WI38 (cell line): ENCODE measurements around the gene PTGR1.
"Not testable (repeated sequence)": the region's sequence is repeated elsewhere in the genome, so short reads cannot be mapped to it uniquely, and the experiment has no call there.

Source experiments
- H3K4me3 ChIP-seq: 2 replicates; pipeline ENCODE4 v1.5.1; 2011; ENCODE audit warnings: low read depth, mild to moderate bottlenecking, control low read depth, low read length
- TF ChIP-seq, protein P1 (sequence below): IDR thresholded peaks from 2 replicates; pipeline ENCODE4 v1.5.1; 2012; ENCODE audit warnings: low read depth, mild to moderate bottlenecking, control low read depth, low read length

Gene PTGR1

DNA sequence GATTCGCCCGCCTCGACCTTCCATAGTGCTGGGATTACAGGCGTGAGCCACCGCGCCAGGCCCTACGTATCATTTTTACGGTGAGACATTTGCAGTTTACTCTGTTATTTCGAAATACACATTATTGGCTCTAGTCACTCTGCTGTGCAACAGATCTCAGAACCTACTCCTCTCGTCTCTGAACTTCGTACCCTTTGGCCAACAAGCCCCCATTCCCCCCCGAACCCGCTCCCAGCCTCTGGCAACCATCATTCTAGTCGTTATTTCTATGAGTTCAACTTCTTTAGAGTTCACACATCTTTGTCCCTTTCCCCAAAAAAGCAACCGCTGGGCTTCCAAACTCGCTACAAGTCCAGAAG, 735 bp downstream of the PTGR1 start:
- peak overlapping the region; percentile 80 for H3K4me3 ChIP-seq
- TF ChIP-seq, protein P1, sequence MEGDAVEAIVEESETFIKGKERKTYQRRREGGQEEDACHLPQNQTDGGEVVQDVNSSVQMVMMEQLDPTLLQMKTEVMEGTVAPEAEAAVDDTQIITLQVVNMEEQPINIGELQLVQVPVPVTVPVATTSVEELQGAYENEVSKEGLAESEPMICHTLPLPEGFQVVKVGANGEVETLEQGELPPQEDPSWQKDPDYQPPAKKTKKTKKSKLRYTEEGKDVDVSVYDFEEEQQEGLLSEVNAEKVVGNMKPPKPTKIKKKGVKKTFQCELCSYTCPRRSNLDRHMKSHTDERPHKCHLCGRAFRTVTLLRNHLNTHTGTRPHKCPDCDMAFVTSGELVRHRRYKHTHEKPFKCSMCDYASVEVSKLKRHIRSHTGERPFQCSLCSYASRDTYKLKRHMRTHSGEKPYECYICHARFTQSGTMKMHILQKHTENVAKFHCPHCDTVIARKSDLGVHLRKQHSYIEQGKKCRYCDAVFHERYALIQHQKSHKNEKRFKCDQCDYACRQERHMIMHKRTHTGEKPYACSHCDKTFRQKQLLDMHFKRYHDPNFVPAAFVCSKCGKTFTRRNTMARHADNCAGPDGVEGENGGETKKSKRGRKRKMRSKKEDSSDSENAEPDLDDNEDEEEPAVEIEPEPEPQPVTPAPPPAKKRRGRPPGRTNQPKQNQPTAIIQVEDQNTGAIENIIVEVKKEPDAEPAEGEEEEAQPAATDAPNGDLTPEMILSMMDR = no peak

DNA sequence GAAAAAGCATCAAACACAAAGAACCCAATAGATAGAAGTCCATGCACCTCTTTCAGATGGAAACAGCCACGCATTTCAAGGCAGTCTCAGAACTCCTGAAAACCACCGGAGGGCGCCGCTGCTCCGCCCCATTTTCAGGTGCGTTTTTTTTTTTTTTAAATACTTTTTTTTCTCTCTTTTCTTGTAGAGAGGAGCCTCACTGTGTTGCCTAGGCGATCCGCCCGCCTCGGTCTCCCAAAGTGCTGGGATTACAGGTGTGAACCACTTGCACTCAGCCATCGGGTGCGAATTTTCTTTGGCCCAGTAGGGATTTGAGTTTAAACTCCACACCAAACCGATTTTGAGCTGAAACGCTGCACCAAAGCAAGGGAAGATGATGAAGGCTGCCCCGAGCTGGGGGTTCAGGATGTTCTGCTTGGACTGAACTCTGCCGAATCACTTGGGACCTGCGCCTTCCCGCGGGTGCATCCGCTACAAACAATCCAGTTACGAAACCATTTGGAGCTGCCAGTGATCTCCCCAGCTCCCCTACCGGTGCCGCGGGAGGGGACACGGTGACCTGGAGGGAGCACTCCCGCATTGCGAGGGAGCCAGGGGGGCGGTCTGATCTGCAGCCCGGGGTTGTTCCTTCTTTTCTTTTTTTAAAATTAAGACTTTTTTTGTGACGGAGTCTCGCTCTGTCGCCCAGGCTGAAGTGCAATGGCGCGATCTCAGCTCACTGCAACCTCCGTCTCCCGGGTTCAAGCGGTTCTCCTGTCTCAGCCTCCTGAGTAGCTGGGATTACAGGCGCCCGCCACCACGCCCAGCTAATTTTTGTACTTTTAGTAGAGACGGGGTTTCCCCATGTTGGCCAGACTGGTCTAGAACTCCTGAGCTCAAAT, 1.4 kb downstream of the PTGR1 start:
- TF ChIP-seq, protein P1 = peak; percentile 52
- peak overlapping the region; percentile 80 for H3K4me3 ChIP-seq

DNA sequence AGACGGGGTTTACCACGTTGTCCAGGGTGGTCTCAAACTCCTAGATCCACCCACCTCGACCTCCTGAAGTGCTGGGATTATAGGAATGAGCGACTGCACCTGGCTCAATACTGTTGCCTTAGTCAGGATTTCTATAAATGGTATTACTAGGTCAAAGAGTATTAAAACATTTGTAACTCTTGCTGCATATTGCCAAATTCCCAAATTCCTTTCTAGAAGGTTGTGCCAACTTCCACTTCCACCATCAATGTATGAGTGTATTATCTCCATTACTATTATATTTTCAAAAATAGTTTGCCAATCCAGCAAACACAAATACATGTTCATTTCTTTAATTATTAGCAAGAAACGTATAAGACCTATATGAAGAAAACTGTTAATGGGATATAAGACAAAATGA, 10.6 kb downstream of the PTGR1 start:
- H3K4me3 ChIP-seq = no peak overlapping the region
- TF ChIP-seq, protein P1 = no peak

DNA sequence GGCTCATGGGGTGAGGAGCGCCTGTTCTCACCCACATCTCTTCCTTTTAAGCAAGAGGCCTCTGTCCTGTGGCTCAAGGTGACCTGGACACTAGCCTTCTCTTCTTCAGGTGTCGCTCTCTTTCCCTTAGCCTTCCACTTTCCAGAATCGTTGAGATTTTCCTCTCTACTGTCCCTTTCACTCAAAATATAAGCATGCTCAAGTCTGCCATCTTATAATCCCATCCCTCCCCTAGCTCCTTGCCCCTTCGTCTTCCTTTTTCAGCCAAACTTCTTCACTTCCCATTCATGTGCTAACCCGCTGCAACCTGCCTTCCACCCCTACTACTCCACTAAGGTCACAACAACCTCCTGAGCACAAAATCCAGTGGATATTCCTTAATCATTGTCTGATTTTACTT, 13.1 kb downstream of the PTGR1 start:
- no peak overlapping the region for H3K4me3 ChIP-seq
- TF ChIP-seq, protein P1 = no peak

DNA sequence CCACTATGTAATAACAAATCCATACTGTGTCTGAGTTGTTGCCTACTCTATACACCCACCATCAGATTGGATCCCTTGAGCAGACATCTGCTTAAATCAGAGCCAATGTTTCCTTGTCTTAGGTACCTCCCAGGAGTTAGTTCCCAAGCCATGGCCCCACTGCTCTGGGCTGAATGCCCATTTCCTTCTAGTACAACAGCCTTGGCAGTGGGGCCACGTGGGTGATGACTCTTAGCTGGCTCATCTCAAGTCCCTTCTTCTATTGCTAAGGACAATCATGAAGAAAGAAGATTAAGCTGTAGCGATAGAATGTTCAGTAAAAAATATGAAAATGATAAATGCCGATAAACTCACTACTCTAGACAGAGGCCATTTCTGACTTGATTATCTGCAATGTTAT, 16.6 kb downstream of the PTGR1 start:
- H3K4me3 ChIP-seq = no peak overlapping the region
- TF ChIP-seq, protein P1 = no peak

DNA sequence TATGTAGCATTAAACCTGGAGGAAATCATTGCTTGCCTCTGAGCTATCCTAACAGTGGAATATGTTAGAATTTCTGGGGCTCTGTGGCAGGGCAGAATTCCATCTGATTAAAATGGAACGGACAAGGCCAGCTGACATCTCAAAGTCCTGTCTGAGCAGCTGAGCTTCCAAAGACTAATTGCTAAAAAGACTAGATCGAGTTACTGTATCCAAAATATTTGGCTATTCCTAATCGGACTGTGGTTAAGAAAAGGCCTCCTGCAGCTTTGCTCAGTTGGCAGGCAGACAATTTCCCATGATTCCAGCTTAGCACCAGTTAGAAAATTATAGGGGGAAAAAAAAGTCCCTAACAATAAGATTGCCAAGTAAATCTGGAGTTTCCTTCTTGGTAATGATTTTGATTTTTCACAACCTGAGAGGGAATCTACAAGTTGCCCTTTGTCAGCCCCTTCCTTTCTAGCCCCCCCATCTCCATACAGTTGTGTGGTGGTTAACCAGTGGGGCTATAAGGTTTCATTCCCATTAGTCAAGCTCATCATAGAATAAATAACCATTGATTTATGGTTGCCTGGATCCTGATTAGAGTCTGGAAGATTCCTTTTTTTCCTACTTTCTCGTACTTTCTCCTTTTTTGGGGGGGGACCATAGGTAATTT, 26.4 kb downstream of the PTGR1 start:
- no peak overlapping the region for H3K4me3 ChIP-seq
- TF ChIP-seq, protein P1 = no peak

DNA sequence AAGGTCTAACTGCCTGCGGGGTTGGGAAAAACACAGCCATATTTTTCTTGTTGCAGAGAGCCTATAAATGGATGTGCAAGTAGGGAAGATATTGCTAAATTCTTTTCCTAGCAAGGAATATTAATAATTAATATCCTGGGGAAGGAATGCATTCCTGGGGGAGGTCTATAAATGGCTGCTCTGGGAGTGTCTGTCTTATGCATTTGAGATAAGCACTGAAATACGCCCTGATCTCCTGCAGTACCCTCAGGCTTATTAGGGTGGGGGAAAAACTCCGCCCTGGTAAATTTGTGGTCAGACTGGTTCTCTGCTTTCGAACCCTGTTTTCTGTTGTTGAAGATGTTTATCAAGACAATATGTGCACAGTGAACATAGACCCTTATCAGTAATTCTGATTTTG, 31.3 kb downstream of the PTGR1 start:
- H3K4me3 ChIP-seq = not testable (repeated sequence)
